SH-SY5Y (cell line): Measurements from ENCODE around the gene EAF1.

ENCODE experiments used
- GATA2 ChIP-seq: IDR thresholded peaks from 2 replicates; pipeline ENCODE4 v1.6.1; 2011; ENCODE audit warnings: mild to moderate bottlenecking, low read depth, low read length
- GATA3 ChIP-seq: IDR thresholded peaks from 2 replicates; pipeline ENCODE4 v1.6.1; 2011; ENCODE audit warnings: low read depth, mild to moderate bottlenecking, low read length, moderate library complexity

The EAF1 gene

GRCh38 chr3:15458212-15458780, 30.9 kb downstream of the EAF1 start:
- TF ChIP-seq GATA3 (no peak), GATA2 (no peak)

GRCh38 chr3:15460891-15461531, 33.6 kb downstream of the EAF1 start:
- TF ChIP-seq GATA3 (no peak), GATA2 (0 out of 2 replicates have a peak, but pooled peaks have one; percentile 15)

- TF ChIP-seq GATA3 (no peak), GATA2 (no peak)
Observed at GRCh38 chr3:15462451-15462850, 35.1 kb downstream of the EAF1 start.

- TF ChIP-seq GATA3 (no peak), GATA2 (no peak)
Observed at GRCh38 chr3:15465876-15466585, 38.6 kb downstream of the EAF1 start.

GRCh38 chr3:15467227-15468181, 40.1 kb downstream of the EAF1 start:
- no peak for TF ChIP-seq GATA3
- TF ChIP-seq GATA2: no peak

- TF ChIP-seq GATA3: no peak
- TF ChIP-seq GATA2: no peak
Observed at GRCh38 chr3:15470261-15470660, 42.9 kb downstream of the EAF1 start.

- no peak for TF ChIP-seq GATA2
- no peak for TF ChIP-seq GATA3
Observed at GRCh38 chr3:15470849-15471248, 43.5 kb downstream of the EAF1 start.

- TF ChIP-seq GATA2: no peak
- TF ChIP-seq GATA3: no peak
Observed at GRCh38 chr3:15471861-15472260, 44.5 kb downstream of the EAF1 start.

- TF ChIP-seq GATA3 (no peak), GATA2 (no peak)
Observed at GRCh38 chr3:15475161-15475560, 47.8 kb downstream of the EAF1 start.

- TF ChIP-seq GATA3 (no peak), GATA2 (no peak)
Observed at GRCh38 chr3:15476378-15476777, 49.0 kb downstream of the EAF1 start.

GRCh38 chr3:15477951-15478639, 50.7 kb downstream of the EAF1 start:
- TF ChIP-seq GATA2 (no peak), GATA3 (no peak)

- TF ChIP-seq GATA3 (no peak), GATA2 (no peak)
Observed at GRCh38 chr3:15478640-15478979, 51.2 kb downstream of the EAF1 start.

- TF ChIP-seq GATA3 (no peak), GATA2 (no peak)
Observed at GRCh38 chr3:15479400-15480224, 52.2 kb downstream of the EAF1 start.

- TF ChIP-seq GATA2: no peak
- no peak for TF ChIP-seq GATA3
Observed at GRCh38 chr3:15486020-15486419, 58.6 kb downstream of the EAF1 start.

GRCh38 chr3:15486979-15487378, 59.6 kb downstream of the EAF1 start:
- no peak for TF ChIP-seq GATA3
